ENCODE measurements around the gene ZFAND6. TPM values are rescaled to one million over a fixed set of nuclear protein-coding genes. Genes with fewer than 3 reads are reported as not detected.

The ZFAND6 gene
- total and polyA plus RNA-seq, 10 of the 15 experiments (the other 5 are each of a cell fraction or from before 2014, with no cell fraction given), result 78.9 to 179 (median 135) TPM

DNA sequence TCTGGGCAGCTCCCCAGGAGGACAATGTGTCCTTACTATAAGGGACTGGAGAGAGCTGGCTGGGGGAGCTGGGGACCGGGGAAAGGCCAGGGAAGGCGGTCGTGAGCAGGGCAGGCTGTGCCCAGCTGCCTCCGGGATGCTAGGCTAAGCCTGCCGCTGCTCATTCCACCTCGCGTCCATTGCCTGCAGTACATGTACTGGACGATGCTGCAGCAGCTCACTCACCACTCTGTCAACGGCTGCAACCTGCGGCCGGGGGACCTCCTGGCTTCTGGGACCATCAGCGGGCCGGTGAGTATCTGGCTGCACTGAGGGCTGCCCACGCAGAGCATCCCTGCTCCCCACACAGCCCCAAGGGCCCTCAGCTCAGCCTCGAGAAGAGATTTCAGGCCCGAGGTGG, 120.5 kb downstream of the ZFAND6 start:
- BruUV-seq (replicated peaks), result no TSS peak
- in situ Hi-C loops (cut with MboI), result loop anchor here (10.0 kb wide), 2 partner anchors 405 to 795 kb away; no protein-coding TSS in a partner anchor
- no peaks in the 10 kb centered on the region for H3K79me2 ChIP-seq (ENCODE audit: control insufficient read depth, insufficient read depth, low read length)
- SMC1A ChIA-PET (ENCODE audit: uncharacterized antibody, unreplicated experiment), result no interaction called here
- RAD21 ChIA-PET (ENCODE audit: unreplicated experiment), result no interaction called here
- CTCF ChIA-PET, result interaction anchor here (0.6 kb wide), 1 partner anchor 326 kb away, joined by 3 read pairs; no protein-coding TSS in a partner anchor
- H3K36me3 ChIP-seq (ENCODE audit: control insufficient read depth in 2 of 2, insufficient read depth in 2 of 2, low read length in 1 of 2), result peaks cover 1 to 6% of the 10 kb centered on the region in 2 experiments
- no peak overlapping the region for H2AFZ ChIP-seq (ENCODE audit: control insufficient read depth, low read depth, low read length)
- FAIRE-seq, result no peak
- no peaks in the 10 kb centered on the region for H4K20me1 ChIP-seq (ENCODE audit: control insufficient read depth, insufficient read depth)
- no peak overlapping the region for H3K4me3 ChIP-seq
- WGBS (ENCODE audit: insufficient coverage, insufficient replicate concordance, low lambda C conversion rate, missing lambda C conversion rate), result 89% methylated on average over 14 of the region's 16 CpGs
- H3K4me2 ChIP-seq (ENCODE audit: control insufficient read depth, insufficient read depth), result no peak overlapping the region
- no peak for DNase-seq (ENCODE audit: low read depth, low spot score)
- no peak overlapping the region for H3K9ac ChIP-seq (ENCODE audit: control insufficient read depth, insufficient read depth, low read length)
- POLR2A ChIA-PET, result interaction anchor here (0.6 kb wide), 1 partner anchor 57 kb away, joined by 5 read pairs; no protein-coding TSS in a partner anchor
- H3K9me3 ChIP-seq (replicated peaks; ENCODE audit: control insufficient read depth, insufficient read depth, low read length), result no peaks in the 10 kb centered on the region
- TF ChIP-seq FOXM1 (IDR thresholded peaks at IDR 0.05; ENCODE audit: low read depth, low read length), result no peak
- TF ChIP-seq, protein P1, sequence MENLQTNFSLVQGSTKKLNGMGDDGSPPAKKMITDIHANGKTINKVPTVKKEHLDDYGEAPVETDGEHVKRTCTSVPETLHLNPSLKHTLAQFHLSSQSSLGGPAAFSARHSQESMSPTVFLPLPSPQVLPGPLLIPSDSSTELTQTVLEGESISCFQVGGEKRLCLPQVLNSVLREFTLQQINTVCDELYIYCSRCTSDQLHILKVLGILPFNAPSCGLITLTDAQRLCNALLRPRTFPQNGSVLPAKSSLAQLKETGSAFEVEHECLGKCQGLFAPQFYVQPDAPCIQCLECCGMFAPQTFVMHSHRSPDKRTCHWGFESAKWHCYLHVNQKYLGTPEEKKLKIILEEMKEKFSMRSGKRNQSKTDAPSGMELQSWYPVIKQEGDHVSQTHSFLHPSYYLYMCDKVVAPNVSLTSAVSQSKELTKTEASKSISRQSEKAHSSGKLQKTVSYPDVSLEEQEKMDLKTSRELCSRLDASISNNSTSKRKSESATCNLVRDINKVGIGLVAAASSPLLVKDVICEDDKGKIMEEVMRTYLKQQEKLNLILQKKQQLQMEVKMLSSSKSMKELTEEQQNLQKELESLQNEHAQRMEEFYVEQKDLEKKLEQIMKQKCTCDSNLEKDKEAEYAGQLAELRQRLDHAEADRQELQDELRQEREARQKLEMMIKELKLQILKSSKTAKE (IDR thresholded peaks at IDR 0.05; ENCODE audit: low read depth, poor library complexity, severe bottlenecking), result no peak
- H3K27me3 ChIP-seq (replicated peaks in 1 of 2; ENCODE audit: control insufficient read depth in 2 of 2, insufficient read depth in 2 of 2, low read length in 1 of 2), result no peaks in the 10 kb centered on the region
- intact Hi-C loops (cut with micrococcal nuclease; ENCODE audit: unreplicated experiment), result loop anchor here (10.0 kb wide), 2 partner anchors 285 to 405 kb away; partner anchors contain the start of gene MTHFS
- H3K27ac ChIP-seq (ENCODE audit: control insufficient read depth, insufficient read depth), result no peak overlapping the region
- no peaks in the 10 kb centered on the region for H3K4me1 ChIP-seq (ENCODE audit: control insufficient read depth, insufficient read depth, low read length)
- no peak for ATAC-seq

DNA sequence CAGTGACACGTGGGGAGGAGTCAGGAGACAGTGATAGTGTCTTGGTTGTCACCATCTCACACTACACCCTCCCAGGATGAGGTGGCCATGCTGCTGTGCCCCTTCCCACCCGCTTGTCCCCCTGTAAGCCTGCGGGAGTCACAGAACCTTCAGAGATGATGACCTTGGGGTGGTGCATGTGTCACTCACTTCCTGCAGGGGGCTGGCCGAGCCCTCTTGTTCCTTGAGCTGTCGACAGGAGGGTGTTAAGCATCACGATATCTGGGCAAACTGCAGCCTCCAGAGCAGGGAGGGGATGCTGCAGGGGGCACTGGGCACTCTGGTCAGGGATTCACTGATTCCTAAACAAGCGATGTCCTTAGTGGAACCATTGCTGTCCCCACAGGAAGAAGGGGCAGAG, 121.0 kb downstream of the ZFAND6 start:
- no peak overlapping the region for H2AFZ ChIP-seq (ENCODE audit: control insufficient read depth, low read depth, low read length)
- no peak overlapping the region for H3K9ac ChIP-seq (ENCODE audit: control insufficient read depth, insufficient read depth, low read length)
- BruUV-seq (replicated peaks), result no TSS peak
- no peak for ATAC-seq
- WGBS (ENCODE audit: insufficient coverage, insufficient replicate concordance, low lambda C conversion rate, missing lambda C conversion rate), result 96% methylated on average over 7 of the region's 7 CpGs
- in situ Hi-C loops (cut with MboI), result no loop called here
- no peaks in the 10 kb centered on the region for H3K4me1 ChIP-seq (ENCODE audit: control insufficient read depth, insufficient read depth, low read length)
- peaks cover 1 to 6% of the 10 kb centered on the region in 2 experiments for H3K36me3 ChIP-seq (ENCODE audit: control insufficient read depth in 2 of 2, insufficient read depth in 2 of 2, low read length in 1 of 2)
- ChIA-PET POLR2A (no interaction called here), CTCF (no interaction called here), RAD21 (ENCODE audit: unreplicated experiment) (no interaction called here), SMC1A (ENCODE audit: uncharacterized antibody, unreplicated experiment) (no interaction called here)
- H3K9me3 ChIP-seq (replicated peaks; ENCODE audit: control insufficient read depth, insufficient read depth, low read length), result no peaks in the 10 kb centered on the region
- TF ChIP-seq ZNF384 (IDR thresholded peaks at IDR 0.05; ENCODE audit: borderline replicate concordance, low read depth, low read length) (no peak), GABPA (IDR thresholded peaks at IDR 0.05; ENCODE audit: low read depth) (no peak), PAX5 (IDR thresholded peaks at IDR 0.05; ENCODE audit: borderline replicate concordance, low read depth, low read length) (no peak), RCOR1 (conservative IDR thresholded peaks at IDR 0.05; ENCODE audit: low read depth, low read length) (no peak)
- TF ChIP-seq, protein P2, sequence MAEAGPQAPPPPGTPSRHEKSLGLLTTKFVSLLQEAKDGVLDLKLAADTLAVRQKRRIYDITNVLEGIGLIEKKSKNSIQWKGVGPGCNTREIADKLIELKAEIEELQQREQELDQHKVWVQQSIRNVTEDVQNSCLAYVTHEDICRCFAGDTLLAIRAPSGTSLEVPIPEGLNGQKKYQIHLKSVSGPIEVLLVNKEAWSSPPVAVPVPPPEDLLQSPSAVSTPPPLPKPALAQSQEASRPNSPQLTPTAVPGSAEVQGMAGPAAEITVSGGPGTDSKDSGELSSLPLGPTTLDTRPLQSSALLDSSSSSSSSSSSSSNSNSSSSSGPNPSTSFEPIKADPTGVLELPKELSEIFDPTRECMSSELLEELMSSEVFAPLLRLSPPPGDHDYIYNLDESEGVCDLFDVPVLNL (IDR thresholded peaks at IDR 0.05; ENCODE audit: low read depth, low read length), result no peak
- H3K79me2 ChIP-seq (ENCODE audit: control insufficient read depth, insufficient read depth, low read length), result no peaks in the 10 kb centered on the region
- no peak for DNase-seq (ENCODE audit: low read depth, low spot score)
- no peak overlapping the region for H3K4me2 ChIP-seq (ENCODE audit: control insufficient read depth, insufficient read depth)
- H3K27ac ChIP-seq (ENCODE audit: control insufficient read depth, insufficient read depth), result no peak overlapping the region
- FAIRE-seq, result no peak
- no peaks in the 10 kb centered on the region for H3K27me3 ChIP-seq (replicated peaks in 1 of 2; ENCODE audit: control insufficient read depth in 2 of 2, insufficient read depth in 2 of 2, low read length in 1 of 2)
- no peak overlapping the region for H3K4me3 ChIP-seq
- no peaks in the 10 kb centered on the region for H4K20me1 ChIP-seq (ENCODE audit: control insufficient read depth, insufficient read depth)
- intact Hi-C loops (cut with micrococcal nuclease; ENCODE audit: unreplicated experiment), result no loop called here

Measured in GM12878 (cell line).